Raji (cell line): Measurements from ENCODE around the gene DPYSL3.

ENCODE experiments used
- POLR2A ChIP-seq: IDR thresholded peaks from 2 replicates; pipeline ENCODE4 v1.6.1; 2011; ENCODE audit warnings: low read depth, low read length, control low read depth; ENCODE audit not compliant: insufficient read depth

The DPYSL3 gene

GRCh38 chr5:147441191-147441695 lies 68.6 kb downstream of the DPYSL3 start:
- TF ChIP-seq POLR2A: no peak

DNA sequence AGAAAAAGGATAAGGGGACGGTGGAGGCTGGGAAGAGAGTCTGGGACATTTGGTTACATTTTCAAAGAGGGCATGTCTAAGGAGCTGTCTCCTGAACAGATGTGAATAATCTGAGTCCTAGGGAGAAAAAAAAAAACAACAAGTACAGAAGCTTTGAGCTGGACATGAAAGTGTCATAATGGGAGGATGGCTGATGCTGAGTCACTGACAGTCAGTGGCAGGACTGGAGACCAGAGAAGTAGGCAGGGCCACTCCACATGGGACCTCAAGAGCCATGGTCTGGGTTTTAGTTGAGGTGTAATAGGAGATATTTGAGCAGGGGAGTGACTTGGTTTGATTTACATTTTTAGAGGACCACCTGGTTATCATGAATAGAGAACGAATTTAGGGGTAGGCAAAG lies 70.6 kb downstream of the DPYSL3 start:
- TF ChIP-seq POLR2A: no peak

DNA sequence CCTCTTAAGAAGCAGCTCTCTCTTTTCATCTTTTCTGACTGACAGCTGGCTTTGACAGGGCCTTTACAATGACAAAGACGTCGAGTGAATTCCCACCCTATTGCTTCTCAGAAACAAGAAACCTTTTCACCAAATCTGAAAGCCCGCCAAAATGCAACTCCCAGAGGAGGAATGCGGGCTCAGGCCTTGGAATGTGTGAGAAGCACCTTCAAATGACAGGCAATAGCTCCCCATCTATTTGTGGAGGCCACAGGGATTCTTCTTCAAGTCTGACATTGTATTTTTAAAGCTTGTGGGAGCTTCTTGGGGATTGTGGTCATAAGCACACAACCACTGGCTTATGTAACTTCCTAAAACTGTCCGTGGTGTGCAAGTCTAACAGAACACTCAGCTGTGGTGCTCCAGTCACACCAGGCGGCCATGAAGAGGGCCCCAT lies 72.7 kb downstream of the DPYSL3 start:
- TF ChIP-seq POLR2A: no peak

DNA sequence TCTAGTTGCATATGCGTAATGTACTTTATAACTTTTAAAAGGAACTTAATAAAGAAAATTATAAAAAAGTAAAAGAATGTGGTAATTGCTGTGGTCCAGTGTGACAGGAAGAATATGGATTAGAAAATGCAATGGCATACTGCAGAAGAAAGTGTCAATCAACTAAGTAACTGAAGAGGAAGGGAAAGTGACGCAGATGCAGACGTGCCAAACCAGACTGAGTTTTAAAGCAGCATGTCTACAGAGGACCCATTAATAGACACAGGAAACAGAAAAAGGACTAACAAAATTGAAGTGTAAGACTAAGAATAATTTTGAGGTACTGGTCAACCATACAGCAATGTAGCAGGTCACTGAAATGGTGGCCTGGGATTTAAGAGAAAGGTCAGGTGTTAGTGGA lies 73.3 kb downstream of the DPYSL3 start:
- no peak for TF ChIP-seq POLR2A

DNA sequence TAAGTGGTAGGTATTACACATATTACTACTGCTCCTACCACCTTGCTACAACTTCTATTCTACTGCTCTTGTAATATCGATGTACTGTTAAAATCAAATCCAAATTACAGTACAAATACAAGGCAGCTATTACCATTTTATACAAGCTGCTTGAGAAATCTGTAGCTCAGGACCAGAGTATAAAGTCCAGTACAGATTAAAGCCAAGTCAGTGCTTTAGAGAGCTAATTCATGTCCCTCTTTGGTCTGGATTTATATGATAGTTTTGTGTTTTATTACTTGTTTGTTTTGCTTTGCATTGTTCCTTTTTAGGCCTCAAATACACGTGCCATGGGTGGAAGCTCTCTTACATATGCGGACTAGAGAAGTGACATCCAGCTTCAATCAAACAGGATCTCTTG lies 75.8 kb downstream of the DPYSL3 start:
- no peak for TF ChIP-seq POLR2A

DNA sequence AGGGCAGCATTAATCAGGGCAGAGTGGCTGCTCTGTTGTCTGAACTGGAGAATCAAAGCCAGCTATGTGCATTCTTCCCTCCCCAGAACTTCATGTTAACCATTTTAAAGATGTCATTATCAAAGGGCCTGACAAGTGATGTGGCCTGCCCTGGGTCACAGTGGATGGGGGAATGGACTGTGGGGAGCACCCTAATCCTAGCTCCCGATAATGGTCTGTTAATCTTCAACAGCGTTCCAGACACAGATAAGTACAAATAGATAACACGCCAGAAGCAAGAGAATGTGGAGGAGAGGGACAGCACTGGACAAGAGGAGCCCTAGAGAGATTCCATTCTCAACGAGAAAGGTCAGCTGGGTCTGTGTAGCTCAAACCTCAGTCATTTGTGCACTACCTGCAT lies 77.5 kb downstream of the DPYSL3 start:
- TF ChIP-seq POLR2A: no peak

DNA sequence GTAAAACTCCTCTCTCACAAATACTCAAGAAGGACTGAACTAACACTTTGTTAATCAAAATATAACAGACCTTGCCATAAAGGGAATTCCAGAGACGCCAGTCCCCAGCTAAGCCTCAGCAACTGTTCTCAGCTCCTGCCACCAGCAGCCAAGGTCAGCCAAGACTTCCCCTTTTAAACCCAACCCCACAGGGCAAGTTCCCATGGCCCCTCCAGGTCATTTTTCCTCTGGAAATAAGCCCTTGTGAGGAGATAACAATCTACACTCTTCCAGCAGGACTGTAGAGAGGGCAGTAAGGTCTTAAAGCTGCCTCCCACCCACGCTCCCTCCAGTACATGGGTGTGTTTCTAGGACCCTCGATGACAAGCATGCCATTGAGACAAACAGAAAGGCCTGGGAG lies 78.3 kb downstream of the DPYSL3 start:
- no peak for TF ChIP-seq POLR2A

GRCh38 chr5:147430628-147431027 lies 79.2 kb downstream of the DPYSL3 start:
- no peak for TF ChIP-seq POLR2A

GRCh38 chr5:147427521-147428401 lies 82.1 kb downstream of the DPYSL3 start:
- TF ChIP-seq POLR2A: no peak

DNA sequence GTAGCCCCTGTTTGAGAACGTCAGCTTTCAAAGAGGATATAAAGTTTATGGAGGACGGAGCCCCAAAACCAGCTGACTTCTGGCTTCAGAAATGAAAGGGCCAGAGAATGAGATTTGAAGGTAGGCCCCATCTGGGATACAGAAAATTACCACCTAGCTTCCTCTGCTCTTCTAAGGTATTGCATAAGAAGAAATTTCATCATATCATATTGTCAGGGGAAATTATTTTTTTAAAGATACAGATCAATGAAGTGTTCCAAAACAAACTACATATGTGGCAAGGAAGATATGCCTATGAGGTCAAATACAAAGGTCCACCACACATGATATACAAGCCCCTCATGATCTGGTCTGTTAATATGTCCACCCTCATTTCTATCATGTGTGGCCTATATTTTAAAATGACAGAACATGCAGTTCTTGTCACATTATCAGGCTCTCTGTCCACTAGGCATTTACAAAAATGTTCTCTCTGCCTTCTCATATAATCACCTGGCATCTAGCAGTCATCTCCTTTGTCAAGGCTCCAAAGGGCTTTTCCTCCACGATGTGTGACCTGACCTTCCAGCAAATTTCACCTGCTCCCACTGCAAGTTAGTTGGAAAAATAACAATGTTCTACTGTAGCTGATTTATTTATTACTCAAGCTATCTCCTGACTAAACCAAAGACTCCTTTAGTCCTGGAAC lies 83.1 kb downstream of the DPYSL3 start:
- TF ChIP-seq POLR2A: no peak

- no peak for TF ChIP-seq POLR2A
Observed at GRCh38 chr5:147418613-147419012, 91.3 kb downstream of the DPYSL3 start.

DNA sequence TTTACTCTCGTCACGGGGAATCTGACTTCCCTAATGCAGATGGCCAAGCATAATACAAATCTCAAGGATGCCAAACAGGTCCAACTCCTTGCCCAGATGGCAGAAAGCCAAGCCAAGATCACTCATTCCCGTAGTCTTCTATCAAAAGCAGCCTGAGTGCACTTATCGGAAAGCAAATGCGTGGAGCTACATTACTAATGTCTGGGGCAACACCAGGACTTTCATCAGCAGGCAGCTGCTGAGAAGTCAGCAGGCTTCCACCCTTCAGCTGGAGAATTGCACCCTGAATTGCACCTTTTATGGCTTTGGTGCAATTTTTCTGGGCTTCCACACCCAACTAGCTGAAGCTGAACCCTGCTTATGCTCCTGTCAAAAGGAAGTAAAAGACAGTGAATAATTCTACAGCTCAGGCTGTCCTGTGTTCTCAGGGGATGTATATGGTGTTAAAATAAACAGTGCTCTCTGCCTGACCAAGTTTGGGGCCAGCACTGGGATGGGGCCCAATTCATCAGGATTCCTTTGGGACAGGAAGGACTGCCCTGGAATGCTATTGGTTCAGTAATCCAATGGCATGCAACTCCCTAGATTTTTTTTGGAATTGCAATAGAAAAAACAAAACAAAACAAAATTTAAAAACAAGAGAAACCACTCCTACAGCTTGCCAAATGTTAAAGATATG lies 92.6 kb downstream of the DPYSL3 start:
- TF ChIP-seq POLR2A: no peak

DNA sequence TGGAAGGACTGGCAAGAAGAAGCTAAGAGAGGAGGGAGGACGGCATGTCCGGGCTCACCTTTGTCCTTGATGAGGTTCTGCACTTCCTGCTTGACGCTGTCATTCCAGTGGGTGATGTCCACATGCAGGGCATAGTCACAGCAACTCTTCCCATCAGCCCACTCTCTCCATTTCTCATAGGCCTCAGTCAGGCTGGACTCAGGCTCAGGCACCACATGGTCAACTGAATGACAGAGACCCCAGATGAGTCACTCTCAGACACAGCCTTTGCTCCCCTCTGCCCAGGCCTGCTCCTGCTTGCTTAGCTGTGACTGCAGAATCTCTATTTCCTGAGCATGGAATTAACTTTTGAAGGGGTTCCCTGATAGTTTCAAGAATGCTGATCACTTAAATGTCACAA lies 94.2 kb downstream of the DPYSL3 start:
- no peak for TF ChIP-seq POLR2A

DNA sequence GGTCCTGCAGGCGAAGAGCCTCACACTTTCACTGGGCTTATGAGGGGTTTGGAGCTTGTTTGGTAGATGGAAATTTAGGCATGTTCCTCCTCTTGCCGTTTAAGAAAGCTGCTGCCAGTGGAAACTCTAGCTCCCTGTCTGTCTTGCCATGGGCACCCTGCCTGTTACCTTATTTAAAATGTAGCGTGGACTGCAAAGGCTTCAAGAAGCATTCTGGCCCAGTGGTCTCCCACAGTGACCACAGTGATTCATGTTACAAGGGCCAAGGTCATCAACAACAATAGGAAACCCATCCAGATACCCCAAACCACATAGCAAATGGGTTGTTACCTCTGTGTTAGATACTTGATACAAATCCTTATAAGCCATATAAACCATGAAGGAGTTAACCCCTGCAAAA lies 96.6 kb downstream of the DPYSL3 start:
- TF ChIP-seq POLR2A: no peak

DNA sequence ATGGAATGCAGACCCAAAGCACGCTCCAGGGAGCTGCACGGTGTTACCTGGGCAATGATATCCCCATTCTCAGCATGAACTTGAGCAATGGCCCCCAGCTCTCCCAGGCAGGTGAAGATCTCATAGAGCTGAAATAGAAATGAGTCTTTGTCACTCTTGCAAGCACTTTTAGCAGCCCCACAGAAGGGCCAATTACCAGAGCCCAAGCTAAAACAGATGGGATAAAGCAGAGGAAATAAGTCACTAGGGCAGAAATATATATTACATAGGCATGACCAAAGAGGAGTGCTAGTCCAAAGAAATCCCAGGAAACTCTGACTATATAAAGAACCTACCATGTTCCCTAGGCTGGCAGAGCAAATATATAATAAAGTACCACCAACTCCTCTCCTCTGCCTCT lies 97.3 kb downstream of the DPYSL3 start:
- TF ChIP-seq POLR2A: no peak
